Colon (tissue), 2 donors: ENCODE results near the gene CTCFL.

Source experiments
- FAIRE-seq: peaks from 2 replicates; lab custom pipeline; 2012; peaks lifted over from hg19 to GRCh38; lab: Jason Lieb, UNC
- donor health status: control.
- donor health status: control.

CTCFL gene

GRCh38 chr20:57559658-57560553, 35.0 kb upstream of the CTCFL start:
- FAIRE-seq, result no peak

DNA sequence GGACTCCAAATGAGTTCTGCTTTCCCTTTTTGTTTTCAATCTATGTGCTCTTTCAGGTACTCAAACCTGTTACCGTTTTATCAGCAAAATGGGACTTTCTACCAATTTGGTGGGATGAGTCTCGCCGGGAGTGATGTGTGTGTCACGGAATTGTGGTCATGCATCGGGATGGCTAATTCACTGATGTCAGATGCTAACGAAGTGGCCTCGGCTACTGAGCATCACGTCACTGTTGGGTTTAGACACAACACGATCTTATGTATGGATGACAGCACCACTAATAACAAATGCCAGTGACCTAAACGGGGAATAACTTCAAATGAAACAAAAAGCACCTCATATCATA, 34.3 kb upstream of the CTCFL start:
- no peak for FAIRE-seq

GRCh38 chr20:57558614-57559288, 33.8 kb upstream of the CTCFL start:
- FAIRE-seq, result no peak

DNA sequence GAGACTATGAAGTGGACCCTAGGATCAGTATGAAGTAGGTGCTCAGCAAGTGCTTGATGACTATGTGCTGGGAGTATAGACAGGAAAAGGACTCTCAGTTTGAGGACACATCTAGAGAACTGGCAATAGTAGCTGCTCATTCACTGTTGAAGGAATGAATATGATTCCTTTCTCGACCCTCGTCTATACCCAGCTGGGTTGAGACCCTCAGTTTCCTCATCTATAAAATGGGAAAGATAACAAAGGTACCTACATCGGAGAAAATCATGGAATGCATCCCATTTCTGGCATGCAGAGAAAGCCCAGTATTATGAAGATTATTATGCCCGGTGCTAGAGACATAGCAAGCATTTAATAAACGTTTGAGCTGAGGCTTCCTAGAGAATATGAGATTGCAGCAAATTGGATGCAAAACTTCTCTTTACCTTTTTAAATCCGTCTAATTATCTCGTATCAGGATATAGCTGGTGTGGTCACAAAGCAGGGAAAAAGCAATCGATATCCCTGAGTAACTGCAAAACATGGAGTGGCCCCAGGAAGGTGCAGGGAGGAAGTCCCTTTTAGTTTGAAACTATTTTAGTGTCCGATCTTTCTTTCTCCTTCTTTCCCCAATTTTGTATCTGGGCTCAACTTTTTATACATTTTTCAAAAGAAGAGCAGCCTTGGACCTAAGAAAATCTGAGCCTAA, 33.1 kb upstream of the CTCFL start:
- FAIRE-seq, result no peak

GRCh38 chr20:57556980-57557274, 32.0 kb upstream of the CTCFL start:
- no peak for FAIRE-seq

- no peak for FAIRE-seq
These were observed 30.7 kb upstream of the CTCFL start for GRCh38 chr20:57555457-57556184.

DNA sequence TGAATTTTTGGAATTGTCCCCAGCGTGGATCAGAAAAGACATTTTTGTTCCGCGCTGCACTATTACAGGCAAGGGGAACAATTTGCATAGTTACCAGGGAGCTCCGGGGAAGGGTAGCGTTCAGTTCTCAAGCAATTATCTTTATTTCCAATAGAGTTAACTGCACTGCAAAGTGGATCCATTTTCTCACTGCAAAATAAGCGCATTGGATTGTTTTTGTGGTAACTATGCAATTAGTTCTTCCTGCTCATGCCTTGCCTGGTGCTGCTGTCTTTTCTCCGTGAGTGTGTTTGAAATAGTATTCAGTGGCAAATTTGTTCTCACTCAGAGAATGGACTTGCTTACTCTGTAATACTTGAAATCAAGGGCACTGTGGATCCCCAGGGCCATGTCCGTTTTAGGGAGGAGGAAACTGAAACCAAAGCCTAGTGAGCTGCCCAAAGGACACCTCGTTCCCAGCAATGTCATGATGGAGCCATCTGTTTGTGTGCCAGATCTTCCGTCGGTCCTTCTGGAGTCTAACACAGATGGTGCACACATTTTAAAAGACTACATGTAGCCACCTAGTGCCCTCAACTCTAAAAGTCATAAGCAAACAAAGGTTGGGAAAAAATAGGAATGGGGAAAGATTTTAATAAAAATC, 28.6 kb upstream of the CTCFL start:
- FAIRE-seq, result no peak

DNA sequence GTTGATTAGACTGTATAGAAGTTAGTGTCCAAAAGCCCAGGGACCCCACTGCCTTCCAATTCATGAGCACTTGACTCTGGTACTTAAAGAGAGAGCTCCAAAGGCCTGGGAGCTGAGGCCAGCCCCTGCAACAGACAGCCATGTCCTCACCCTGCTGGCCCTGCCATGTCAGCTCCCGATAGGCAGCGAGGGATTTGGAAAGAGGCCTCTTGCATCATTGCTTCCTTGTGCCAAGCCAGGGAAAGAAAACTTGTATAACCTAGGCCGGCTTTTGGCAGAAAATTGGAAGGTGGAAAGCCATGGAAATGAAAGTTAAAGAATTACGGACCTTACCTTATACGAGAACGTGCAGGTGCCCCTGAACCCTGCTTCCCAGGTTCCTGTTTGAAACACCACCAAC, 27.5 kb upstream of the CTCFL start:
- no peak for FAIRE-seq

DNA sequence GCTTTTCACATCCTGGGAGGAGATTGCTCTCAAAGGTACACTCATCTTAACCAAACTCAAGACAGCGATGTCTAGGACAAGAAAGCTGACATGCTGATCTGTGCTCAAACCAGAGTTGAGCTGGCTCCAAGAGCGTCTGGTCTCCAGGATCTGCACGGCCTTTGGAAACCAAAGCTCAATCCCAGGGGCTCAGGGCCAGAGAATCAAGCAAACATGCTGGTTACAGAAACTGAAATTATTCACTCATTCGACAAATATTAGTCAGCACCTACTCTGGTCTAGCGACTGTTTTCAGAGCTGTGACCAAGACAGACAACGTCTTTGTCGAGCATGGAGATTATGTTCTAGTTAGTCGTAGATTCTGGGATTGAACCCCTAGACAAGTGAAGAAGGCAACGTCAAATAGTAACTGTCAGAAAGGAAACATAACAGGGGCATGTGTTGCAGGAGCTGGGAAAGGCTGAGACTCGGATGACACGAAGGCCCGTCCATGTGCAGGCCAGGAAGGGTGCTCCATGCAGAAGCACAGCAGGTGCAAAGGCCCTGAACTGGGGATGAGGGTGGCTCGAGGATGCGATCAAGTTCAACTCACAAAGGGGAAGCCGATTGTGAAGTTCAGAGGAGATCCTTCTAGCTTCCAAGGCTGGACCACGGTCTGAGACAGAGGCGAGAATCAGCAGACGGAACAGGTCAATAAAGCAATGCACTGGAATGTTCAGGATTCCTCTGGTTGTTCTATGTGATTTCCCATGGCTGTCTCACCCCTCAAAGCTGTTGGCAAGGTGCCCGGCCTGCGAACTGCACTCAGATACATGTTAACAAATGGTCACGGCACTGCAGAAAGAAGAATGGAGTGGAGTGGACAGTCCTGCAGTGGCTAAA, 23.5 kb upstream of the CTCFL start:
- FAIRE-seq, result no peak

DNA sequence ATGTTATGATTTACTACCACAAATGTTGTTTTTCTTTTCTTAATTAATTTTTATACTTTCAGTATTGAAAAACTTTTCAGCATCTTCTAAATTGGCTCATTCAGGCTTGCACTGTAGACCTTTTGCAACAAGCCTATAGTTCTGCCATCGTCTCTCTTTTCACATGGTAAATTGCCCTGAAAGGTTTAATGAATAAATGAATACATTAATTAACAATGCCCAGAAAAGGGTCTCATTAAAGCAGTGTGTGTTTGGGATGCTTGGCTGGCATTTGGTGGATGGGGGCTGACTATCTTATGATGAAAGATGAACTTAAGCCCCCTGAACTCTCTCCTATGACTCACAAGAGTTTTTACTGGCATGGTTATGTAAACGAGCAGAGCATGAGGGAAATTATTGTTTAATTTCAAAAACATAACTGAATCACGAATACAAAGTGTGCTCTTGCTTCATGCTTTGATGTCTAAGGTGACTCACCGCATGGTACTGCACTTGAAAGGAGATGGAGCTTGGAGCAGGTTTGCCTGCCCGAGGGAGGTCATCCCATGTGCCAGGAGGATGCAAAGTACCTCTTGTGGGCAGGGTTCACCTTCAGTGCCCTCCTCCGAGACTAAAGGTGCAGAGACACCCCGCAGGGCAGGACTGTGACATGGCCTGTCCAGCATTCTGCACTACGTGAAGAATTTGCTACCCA, 22.2 kb upstream of the CTCFL start:
- FAIRE-seq, result no peak

- no peak for FAIRE-seq
These were observed 21.2 kb upstream of the CTCFL start for GRCh38 chr20:57545927-57546662.

GRCh38 chr20:57544838-57545564, 20.1 kb upstream of the CTCFL start:
- FAIRE-seq, result no peak

- no peak for FAIRE-seq
These were observed 18.8 kb upstream of the CTCFL start for GRCh38 chr20:57543754-57544153.

DNA sequence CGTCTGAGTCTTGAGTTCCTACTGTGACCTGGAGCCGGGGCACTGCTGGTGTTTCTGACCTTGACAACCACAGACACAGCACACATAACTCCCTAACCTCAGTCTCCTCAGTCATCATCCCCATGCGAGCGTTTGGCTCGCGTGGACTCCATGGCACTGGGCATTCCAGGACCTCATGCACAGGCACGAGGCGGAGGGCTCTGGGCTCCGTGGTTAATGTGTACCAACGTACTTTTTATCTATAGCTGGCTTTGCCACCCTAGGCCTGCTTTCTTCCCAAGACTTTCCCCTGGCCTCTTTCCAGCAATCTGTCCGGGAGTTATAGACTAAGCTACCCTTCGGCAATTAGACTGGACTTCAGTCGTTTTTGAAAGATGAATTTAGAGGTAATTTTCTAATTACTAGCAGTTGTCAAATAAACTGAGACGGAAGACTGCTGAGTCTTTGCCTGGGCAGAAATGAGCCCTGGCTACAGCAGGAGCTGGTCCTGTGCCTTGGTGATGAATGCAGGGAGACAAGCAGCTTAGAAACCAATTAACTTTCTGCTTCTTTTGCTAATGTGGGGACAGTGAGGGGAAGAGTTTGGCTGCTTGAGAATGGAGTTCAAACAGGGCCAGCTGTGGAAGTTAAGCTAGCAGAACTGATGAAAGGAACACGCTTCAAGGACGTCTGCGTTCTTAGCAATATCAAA, 16.1 kb upstream of the CTCFL start:
- no peak for FAIRE-seq

- no peak for FAIRE-seq
These were observed 14.9 kb upstream of the CTCFL start for GRCh38 chr20:57539889-57540288.

GRCh38 chr20:57537822-57538221, 12.9 kb upstream of the CTCFL start:
- no peak for FAIRE-seq

GRCh38 chr20:57536771-57537724, 12.1 kb upstream of the CTCFL start:
- FAIRE-seq, result no peak
